Spleen (tissue), 11 donors: Measurements from ENCODE around the gene ARHGAP28. TPM values are rescaled to one million over a fixed set of nuclear protein-coding genes. Genes with fewer than 3 reads are reported as not detected.

Experiments
- DNase-seq: peaks from one replicate; pipeline ENCODE4 v3.0.0-alpha.2; 2020
- H3K27ac ChIP-seq, 8 donors: fragments of 200-600 bp; sonication (generic) in 7 of 8; 1 replicate in 4 of 8; 2 replicates in 4 of 8; pipeline versions ENCODE4 v1.5.0 to v1.8.0; 2016 to 2021; ENCODE audit warnings: inconsistent platforms in 4 of 8, mild to moderate bottlenecking in 4 of 8, moderate library complexity in 1 of 8
- H3K27me3 ChIP-seq, 7 donors: fragments of 200-600 bp; sonication (generic) in 6 of 7; replicated peaks in 1 of 7; 1 replicate in 4 of 7; 2 replicates in 3 of 7; pipeline versions ENCODE4 v1.5.0 to v1.8.0; 2016 to 2021; ENCODE audit warnings: inconsistent platforms in 3 of 7, mild to moderate bottlenecking in 1 of 7
- H3K36me3 ChIP-seq, 6 donors: fragments of 200-600 bp; sonication (generic) in 5 of 6; 1 replicate in 4 of 6; 2 replicates in 2 of 6; pipeline versions ENCODE4 v1.5.0 to v1.8.0; 2016 to 2021; ENCODE audit warnings: inconsistent platforms in 2 of 6
- H3K4me1 ChIP-seq, 6 donors: fragments of 200-600 bp; sonication (generic) in 5 of 6; 1 replicate in 3 of 6; 2 replicates in 3 of 6; pipeline versions ENCODE4 v1.5.0 to v1.8.0; 2016 to 2021; ENCODE audit warnings: inconsistent platforms in 3 of 6
- H3K4me3 ChIP-seq, 8 donors: fragments of 200-600 bp; sonication (generic) in 7 of 8; 1 replicate in 4 of 8; 2 replicates in 4 of 8; pipeline versions ENCODE4 v1.5.0 to v1.8.0; 2016 to 2021; ENCODE audit warnings: inconsistent platforms in 4 of 8, mild to moderate bottlenecking in 4 of 8, moderate library complexity in 2 of 8
- H3K9me3 ChIP-seq, 8 donors: fragments of 200-600 bp; sonication (generic) in 7 of 8; 1 replicate in 4 of 8; 2 replicates in 4 of 8; pipeline versions ENCODE4 v1.5.0 to v1.8.0; 2016 to 2021; ENCODE audit warnings: inconsistent platforms in 4 of 8
- POLR2A ChIP-seq, 3 donors: fragments of 450-650 bp; IDR thresholded peaks; one replicate each; pipeline ENCODE4 v1.5.1; 2017; ENCODE audit warnings: antibody characterized with exemption in 3 of 3, mild to moderate bottlenecking in 1 of 3
- POLR2AphosphoS5 ChIP-seq, 3 donors: sonication (generic); formaldehyde crosslinking; IDR thresholded peaks; one replicate each; pipeline ENCODE4 v1.5.1; 2017; ENCODE audit warnings: antibody characterized with exemption in 3 of 3
- WGBS, 5 donors: extraction: QIAGEN DNeasy Blood & Tissue Kit in 3 of 5; methylation state at CpG; one replicate each; pipeline versions ENCODE4 v1.1.5 to v1.1.7; 2013 to 2018; 5-methylcytosine and 5-hydroxymethylcytosine counted together
- intact Hi-C: fragments of 100-400 bp; cut with DNase I; formaldehyde crosslinking; loops from one replicate; pipeline ENCODE4 v1.15.0; 2023; ENCODE audit warnings: low total_unique reads
- polyA plus RNA-seq, 3 donors: library from polyadenylated mRNA; stranded (reverse); fragments of 200-250 nt; gene quantifications; one replicate each; pipeline ENCODE4 v1.2.1, GENCODE V29; 2013
- total RNA-seq, 7 donors: library from RNA; depleted of rRNA in 3 of 7; stranded (reverse); fragments of >200 nt in 3 of 7; fragmentation: NEBNext Ultra II Directional in 4 of 7; extraction: Animal tissue kit (Norgen Biotek cat#: 25700) in 4 of 7; gene quantifications; one replicate each; pipeline versions ENCODE4 v1.1.0 to v1.2.1, GENCODE V29; 2016 to 2021
- TF ChIP-seq, protein P1 (sequence below), 11 experiments: fragments of 200-600 bp in 7 of 11; fragments of 450-650 bp in 4 of 11; sonication (generic) in 4 of 11; IDR thresholded peaks in 8 of 11; conservative IDR thresholded peaks in 3 of 11; 1 replicate in 7 of 11; 2 replicates in 4 of 11; pipeline versions ENCODE4 v1.4.0 to v1.8.0; 2016 to 2021; ENCODE audit warnings: antibody characterized with exemption in 11 of 11, inconsistent platforms in 4 of 11, mild to moderate bottlenecking in 1 of 11
- donor health status: healthy with polysubstance abuse.
- donor health status: DM: no; HTN: no; CAD: no; lungs with moderate emphysema.
- donor health status: DM: no; HTN: no; CAD: no.
- donor health status: Bipolar disorder and iron deficiency.
- donor health status: healthy.
- donor health status: DM: no; HTN: no; CAD: no.
- donor health status: DM: yes; HTN: yes; CAD: no.

ARHGAP28 gene
- total and polyA plus RNA-seq, 10 donors, result 1.9 to 78.3 (median 30.3) TPM

DNA sequence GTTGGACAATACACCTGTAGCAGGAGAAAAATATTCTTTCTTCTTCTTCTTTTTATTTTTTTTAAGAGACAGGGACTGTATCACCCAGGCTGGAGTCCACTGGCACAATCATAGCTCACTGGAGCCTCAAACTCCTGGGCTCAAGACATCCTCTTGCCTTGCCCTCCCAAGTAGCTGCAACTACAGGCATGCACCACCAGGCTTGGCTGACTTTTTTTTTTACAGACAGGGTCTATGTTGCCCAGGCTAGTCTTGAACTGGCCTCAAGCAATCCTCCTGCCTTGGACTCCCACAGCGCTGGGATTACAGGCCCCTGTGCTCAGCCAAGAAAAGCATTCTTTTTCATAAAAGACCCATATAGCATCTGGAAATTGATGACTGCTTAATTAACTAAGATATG is 17.1 kb upstream of the ARHGAP28 start:
- TF ChIP-seq, protein P1, sequence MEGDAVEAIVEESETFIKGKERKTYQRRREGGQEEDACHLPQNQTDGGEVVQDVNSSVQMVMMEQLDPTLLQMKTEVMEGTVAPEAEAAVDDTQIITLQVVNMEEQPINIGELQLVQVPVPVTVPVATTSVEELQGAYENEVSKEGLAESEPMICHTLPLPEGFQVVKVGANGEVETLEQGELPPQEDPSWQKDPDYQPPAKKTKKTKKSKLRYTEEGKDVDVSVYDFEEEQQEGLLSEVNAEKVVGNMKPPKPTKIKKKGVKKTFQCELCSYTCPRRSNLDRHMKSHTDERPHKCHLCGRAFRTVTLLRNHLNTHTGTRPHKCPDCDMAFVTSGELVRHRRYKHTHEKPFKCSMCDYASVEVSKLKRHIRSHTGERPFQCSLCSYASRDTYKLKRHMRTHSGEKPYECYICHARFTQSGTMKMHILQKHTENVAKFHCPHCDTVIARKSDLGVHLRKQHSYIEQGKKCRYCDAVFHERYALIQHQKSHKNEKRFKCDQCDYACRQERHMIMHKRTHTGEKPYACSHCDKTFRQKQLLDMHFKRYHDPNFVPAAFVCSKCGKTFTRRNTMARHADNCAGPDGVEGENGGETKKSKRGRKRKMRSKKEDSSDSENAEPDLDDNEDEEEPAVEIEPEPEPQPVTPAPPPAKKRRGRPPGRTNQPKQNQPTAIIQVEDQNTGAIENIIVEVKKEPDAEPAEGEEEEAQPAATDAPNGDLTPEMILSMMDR (IDR thresholded peaks at IDR 0.05 in 8 of 11, conservative IDR thresholded peaks at IDR 0.05 in 3 of 11), result no peak
- no peak for TF ChIP-seq POLR2A (IDR thresholded peaks at IDR 0.05)
- no peak for TF ChIP-seq POLR2AphosphoS5 (IDR thresholded peaks at IDR 0.05)
- WGBS, 5 donors, result 90 to 98% (median 94%) methylated on average over 1 of the region's 1 CpG
- intact Hi-C loops, result no loop called here

DNA sequence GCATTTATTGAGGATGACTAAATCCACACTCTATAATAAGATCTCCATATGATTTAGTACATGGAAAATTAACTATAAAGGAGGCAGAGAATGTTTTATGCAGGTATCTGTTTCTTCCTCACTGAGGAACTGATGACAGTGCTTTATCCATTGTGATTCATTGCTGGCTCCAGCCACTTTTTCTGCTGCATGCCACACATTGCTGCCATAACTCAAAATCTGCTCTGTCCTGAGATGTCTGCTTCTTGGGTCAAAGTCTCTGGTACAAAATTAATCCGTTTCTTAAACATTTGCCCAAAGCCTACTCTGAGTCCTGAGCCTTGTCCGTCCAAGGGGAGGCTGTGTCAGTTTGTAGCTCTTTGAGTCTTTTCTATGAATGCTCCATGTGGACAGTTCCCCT is 15.5 kb upstream of the ARHGAP28 start:
- Histone ChIP-seq H3K36me3 (no peaks in the 10 kb centered on the region), H3K9me3 (peaks cover 0 to 4% (median 0%) of the 10 kb centered on the region in 8 donors), H3K27me3 (no peaks in the 10 kb centered on the region), H3K4me1 (no peaks in the 10 kb centered on the region), H3K27ac (no peak overlapping the region), H3K4me3 (no peak overlapping the region)
- WGBS, 5 donors, result 70 to 92% (median 79%) methylated on average over 2 of the region's 2 CpGs
- intact Hi-C loops, result no loop called here
- DNase-seq, result no peak
- TF ChIP-seq, protein P1 (IDR thresholded peaks at IDR 0.05 in 8 of 11, conservative IDR thresholded peaks at IDR 0.05 in 3 of 11), result no peak
- TF ChIP-seq POLR2AphosphoS5 (IDR thresholded peaks at IDR 0.05), result no peak
- no peak for TF ChIP-seq POLR2A (IDR thresholded peaks at IDR 0.05)

More for the DNA sequence above, 17.1 kb upstream of the ARHGAP28 start:
- no peaks in the 10 kb centered on the region for H3K36me3 ChIP-seq
- H3K4me3 ChIP-seq, result no peak overlapping the region
- DNase-seq, result no peak
- H3K9me3 ChIP-seq, result peaks cover 0 to 4% (median 0%) of the 10 kb centered on the region in 8 donors
- H3K4me1 ChIP-seq, result no peaks in the 10 kb centered on the region
- H3K27ac ChIP-seq, result no peak overlapping the region
- H3K27me3 ChIP-seq, result no peaks in the 10 kb centered on the region

GRCh38 chr18:6718267-6718666 is 11.2 kb upstream of the ARHGAP28 start:
- Histone ChIP-seq H3K4me3 (no peak overlapping the region), H3K9me3 (peaks cover 0 to 4% (median 0%) of the 10 kb centered on the region in 8 donors), H3K27me3 (no peaks in the 10 kb centered on the region), H3K4me1 (peaks cover 0 to 4% (median 0%) of the 10 kb centered on the region in 6 donors), H3K27ac (no peak overlapping the region), H3K36me3 (no peaks in the 10 kb centered on the region)
- no peak for DNase-seq
- no peak for TF ChIP-seq POLR2AphosphoS5 (IDR thresholded peaks at IDR 0.05)
- TF ChIP-seq POLR2A (IDR thresholded peaks at IDR 0.05), result no peak
- TF ChIP-seq, protein P1 (IDR thresholded peaks at IDR 0.05 in 8 of 11, conservative IDR thresholded peaks at IDR 0.05 in 3 of 11), result no peak
- intact Hi-C loops, result no loop called here
- 71 to 91% (median 83%) methylated on average over 2 of the region's 2 CpGs for WGBS, 5 donors

DNA sequence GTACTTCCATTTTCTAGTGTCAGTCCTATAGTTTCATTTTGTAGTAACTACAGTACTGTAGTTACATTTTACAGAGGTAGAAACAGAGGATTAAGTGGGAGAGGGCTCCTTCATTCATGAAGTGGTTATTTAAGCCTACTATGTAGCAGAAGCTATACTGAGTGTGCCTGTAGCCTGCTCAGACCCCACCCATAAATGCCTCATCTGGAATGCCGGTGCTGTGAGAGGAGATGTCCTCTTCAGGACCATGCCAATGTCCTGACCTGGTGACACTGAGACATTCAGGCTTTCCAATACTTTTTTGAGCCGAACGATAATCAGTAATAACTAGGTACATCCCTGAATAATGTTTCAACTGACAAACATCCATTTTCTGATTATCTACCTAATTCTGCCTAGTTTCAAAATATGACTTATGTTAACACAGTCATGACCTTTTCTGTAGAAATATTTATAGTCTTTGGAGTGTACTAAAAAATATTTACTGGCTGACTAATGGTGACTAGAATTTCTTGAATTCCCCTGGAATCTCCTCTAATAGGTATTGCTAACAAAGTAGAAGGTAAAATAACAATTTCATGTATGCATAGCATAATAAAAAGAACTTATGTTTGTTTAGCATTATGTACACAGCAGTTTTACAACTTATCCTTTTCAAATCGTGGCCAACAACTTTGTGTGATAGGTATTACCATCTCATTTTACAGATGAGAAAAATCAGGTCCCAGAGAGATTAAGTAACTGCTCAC is 10.2 kb upstream of the ARHGAP28 start:
- intact Hi-C loops, result no loop called here
- WGBS, 5 donors, result 73 to 80% (median 77%) methylated on average over 4 of the region's 4 CpGs
- DNase-seq, result no peak
- Histone ChIP-seq H3K4me3 (no peak overlapping the region), H3K9me3 (peaks cover 0 to 4% (median 0%) of the 10 kb centered on the region in 8 donors), H3K36me3 (no peaks in the 10 kb centered on the region), H3K27me3 (no peaks in the 10 kb centered on the region), H3K27ac (no peak overlapping the region), H3K4me1 (peaks cover 0 to 4% (median 0%) of the 10 kb centered on the region in 6 donors)
- TF ChIP-seq POLR2AphosphoS5 (IDR thresholded peaks at IDR 0.05), result no peak
- TF ChIP-seq POLR2A (IDR thresholded peaks at IDR 0.05), result no peak
- TF ChIP-seq, protein P1 (IDR thresholded peaks at IDR 0.05 in 8 of 11, conservative IDR thresholded peaks at IDR 0.05 in 3 of 11), result no peak
